Measurements from ENCODE around the gene PALLD.

PALLD gene

GRCh38 chr4:168639914-168640313 is 143.1 kb downstream of the PALLD start:
- DNase-seq (ENCODE audit: low spot score), result no peak
- Histone ChIP-seq H3K27ac (ENCODE audit: poor library complexity, severe bottlenecking) (no peak overlapping the region), H3K9me3 (ENCODE audit: severe bottlenecking) (no peaks in the 10 kb centered on the region), H3K4me3 (ENCODE audit: severe bottlenecking) (no peak overlapping the region), H3K27me3 (ENCODE audit: insufficient read depth, poor library complexity, severe bottlenecking) (no peaks in the 10 kb centered on the region), H3K4me1 (ENCODE audit: insufficient read depth, poor library complexity, severe bottlenecking) (peaks cover 13% of the 10 kb centered on the region), H3K36me3 (ENCODE audit: low read depth) (no peaks in the 10 kb centered on the region)
- no peak for ATAC-seq (ENCODE audit: low read depth)
- TF ChIP-seq CTCF (IDR thresholded peaks at IDR 0.05; ENCODE audit: poor library complexity, severe bottlenecking), result no peak

- Histone ChIP-seq H3K27me3 (ENCODE audit: insufficient read depth, poor library complexity, severe bottlenecking) (no peaks in the 10 kb centered on the region), H3K9me3 (ENCODE audit: severe bottlenecking) (no peaks in the 10 kb centered on the region), H3K27ac (ENCODE audit: poor library complexity, severe bottlenecking) (no peak overlapping the region), H3K4me3 (ENCODE audit: severe bottlenecking) (no peak overlapping the region), H3K4me1 (ENCODE audit: insufficient read depth, poor library complexity, severe bottlenecking) (peaks cover 4% of the 10 kb centered on the region), H3K36me3 (ENCODE audit: low read depth) (no peaks in the 10 kb centered on the region)
- DNase-seq (ENCODE audit: low spot score) (no peak), ATAC-seq (ENCODE audit: low read depth) (no peak)
- TF ChIP-seq CTCF (IDR thresholded peaks at IDR 0.05; ENCODE audit: poor library complexity, severe bottlenecking), result no peak
Observed at GRCh38 chr4:168641811-168642140, 144.9 kb downstream of the PALLD start.

GRCh38 chr4:168642591-168642990 is 145.7 kb downstream of the PALLD start:
- Histone ChIP-seq H3K27ac (ENCODE audit: poor library complexity, severe bottlenecking) (no peak overlapping the region), H3K4me1 (ENCODE audit: insufficient read depth, poor library complexity, severe bottlenecking) (no peaks in the 10 kb centered on the region), H3K27me3 (ENCODE audit: insufficient read depth, poor library complexity, severe bottlenecking) (no peaks in the 10 kb centered on the region), H3K36me3 (ENCODE audit: low read depth) (no peaks in the 10 kb centered on the region), H3K4me3 (ENCODE audit: severe bottlenecking) (no peak overlapping the region), H3K9me3 (ENCODE audit: severe bottlenecking) (no peaks in the 10 kb centered on the region)
- TF ChIP-seq CTCF (IDR thresholded peaks at IDR 0.05; ENCODE audit: poor library complexity, severe bottlenecking), result no peak
- DNase-seq (ENCODE audit: low spot score), result no peak
- ATAC-seq (ENCODE audit: low read depth), result no peak

GRCh38 chr4:168643111-168643795 is 146.4 kb downstream of the PALLD start:
- Histone ChIP-seq H3K27me3 (ENCODE audit: insufficient read depth, poor library complexity, severe bottlenecking) (no peaks in the 10 kb centered on the region), H3K9me3 (ENCODE audit: severe bottlenecking) (no peaks in the 10 kb centered on the region), H3K36me3 (ENCODE audit: low read depth) (no peaks in the 10 kb centered on the region), H3K4me3 (ENCODE audit: severe bottlenecking) (no peak overlapping the region), H3K4me1 (ENCODE audit: insufficient read depth, poor library complexity, severe bottlenecking) (no peaks in the 10 kb centered on the region), H3K27ac (ENCODE audit: poor library complexity, severe bottlenecking) (no peak overlapping the region)
- DNase-seq (ENCODE audit: low spot score) (no peak), ATAC-seq (ENCODE audit: low read depth) (no peak)
- TF ChIP-seq CTCF (IDR thresholded peaks at IDR 0.05; ENCODE audit: poor library complexity, severe bottlenecking), result no peak

- Histone ChIP-seq H3K4me1 (ENCODE audit: insufficient read depth, poor library complexity, severe bottlenecking) (peaks cover 1% of the 10 kb centered on the region), H3K27ac (ENCODE audit: poor library complexity, severe bottlenecking) (no peak overlapping the region), H3K36me3 (ENCODE audit: low read depth) (no peaks in the 10 kb centered on the region), H3K27me3 (ENCODE audit: insufficient read depth, poor library complexity, severe bottlenecking) (no peaks in the 10 kb centered on the region), H3K4me3 (ENCODE audit: severe bottlenecking) (no peak overlapping the region), H3K9me3 (ENCODE audit: severe bottlenecking) (no peaks in the 10 kb centered on the region)
- TF ChIP-seq CTCF (IDR thresholded peaks at IDR 0.05; ENCODE audit: poor library complexity, severe bottlenecking), result no peak
- DNase-seq (ENCODE audit: low spot score), result no peak
- no peak for ATAC-seq (ENCODE audit: low read depth)
Observed at GRCh38 chr4:168643796-168644159, 146.9 kb downstream of the PALLD start.

Data from RWPE2 (cell line).